SK-N-SH (cell line): ENCODE results near the gene PRKCB. TPM values are rescaled to one million over a fixed set of nuclear protein-coding genes. Genes with fewer than 3 reads are reported as not detected.

Experiments
- CTCF ChIA-PET: fragments of 300-600, 350-600 bp; formaldehyde crosslinking; extraction: SDS; loops from one replicate; lab custom pipeline; 2021; lab: Yijun Ruan, JAX
- POLR2A ChIA-PET: fragments of 350-600 bp; sonication (Branson Sonifier 250); formaldehyde crosslinking; extraction: SDS; loops from one replicate; lab custom pipeline; 2020; ENCODE audit warnings: antibody characterized with exemption, inconsistent platforms; lab: Yijun Ruan, JAX
- DNase-seq: peaks from one replicate; pipeline ENCODE4 v3.0.0; 2012
- H2AFZ ChIP-seq: fragments of 200-600 bp; sonication (generic); 2 replicates; pipeline ENCODE4 v1.8.1; 2016; ENCODE audit warnings: antibody characterized with exemption, mild to moderate bottlenecking, low read depth
- H3F3A ChIP-seq: fragments of 200-600 bp; sonication (generic); replicated peaks from 2 replicates; pipeline ENCODE3; 2016; ENCODE audit warnings: antibody characterized with exemption, mild to moderate bottlenecking; ENCODE audit not compliant: insufficient read depth
- H3K27ac ChIP-seq, 2 experiments: fragments of 200-500 bp in 1 of 2; fragments of 200-600 bp in 1 of 2; sonication (Bioruptor generic) in 1 of 2; sonication (generic), shearing (Covaris generic) in 1 of 2; 2 replicates each; pipeline versions ENCODE4 v1.5.1 to v1.6.1; 2014 to 2016; ENCODE audit warnings: low read depth in 2 of 2, inconsistent platforms in 1 of 2, low read length in 1 of 2, mild to moderate bottlenecking in 1 of 2, mixed read lengths in 1 of 2
- H3K27me3 ChIP-seq: fragments of 200-600 bp; sonication (generic), shearing (Covaris generic); 2 replicates; pipeline ENCODE4 v1.6.1; 2016; ENCODE audit warnings: mixed run types; ENCODE audit not compliant: insufficient read depth
- H3K36me3 ChIP-seq, 2 experiments: fragments of 200-500 bp in 1 of 2; fragments of 200-600 bp in 1 of 2; sonication (Bioruptor generic) in 1 of 2; sonication (generic) in 1 of 2; replicated peaks in 1 of 2; 2 replicates each; pipeline versions ENCODE3 to v1.5.1; 2014 to 2016; ENCODE audit warnings: low read length in 1 of 2, mild to moderate bottlenecking in 1 of 2; ENCODE audit not compliant: insufficient read depth in 2 of 2, control insufficient read depth in 1 of 2
- H3K4me1 ChIP-seq, 2 experiments: fragments of 200-500 bp in 1 of 2; fragments of 200-600 bp in 1 of 2; sonication (Bioruptor generic) in 1 of 2; sonication (generic), shearing (Covaris generic) in 1 of 2; 2 replicates each; pipeline versions ENCODE4 v1.5.1 to v1.6.1; 2014 to 2016; ENCODE audit warnings: low read depth in 1 of 2, low read length in 1 of 2, mixed run types in 1 of 2; ENCODE audit not compliant: insufficient read depth in 2 of 2, control insufficient read depth in 1 of 2
- H3K4me2 ChIP-seq: fragments of 200-600 bp; sonication (generic), shearing (Covaris generic); 2 replicates; pipeline ENCODE4 v1.6.1; 2017; ENCODE audit warnings: mixed run types
- H3K4me3 ChIP-seq, 2 experiments: fragments of 200-500 bp in 1 of 2; fragments of 200-600 bp in 1 of 2; sonication (Bioruptor generic) in 1 of 2; sonication (generic), shearing (Covaris generic) in 1 of 2; 2 replicates each; pipeline versions ENCODE4 v1.5.1 to v1.8.1; 2014 to 2016; ENCODE audit warnings: low read depth in 2 of 2, inconsistent platforms in 1 of 2, low read length in 1 of 2, mild to moderate bottlenecking in 1 of 2, mixed read lengths in 1 of 2, moderate library complexity in 1 of 2
- H3K79me2 ChIP-seq: fragments of 200-600 bp; sonication (generic); 2 replicates; pipeline ENCODE4 v1.8.1; 2017; ENCODE audit warnings: mild to moderate bottlenecking; ENCODE audit not compliant: insufficient read depth
- H3K9ac ChIP-seq: fragments of 200-600 bp; sonication (generic); 2 replicates; pipeline ENCODE4 v1.6.1; 2017; ENCODE audit warnings: mixed run types
- H3K9me2 ChIP-seq: fragments of 200-600 bp; sonication (generic); 2 replicates; pipeline ENCODE4 v1.6.1; 2017; ENCODE audit warnings: mixed run types
- H3K9me3 ChIP-seq: fragments of 200-600 bp; sonication (generic); 2 replicates; pipeline ENCODE4 v1.6.1; 2017; ENCODE audit warnings: mixed run types, mild to moderate bottlenecking, moderate library complexity
- H4K20me1 ChIP-seq: fragments of 200-600 bp; sonication (generic); 2 replicates; pipeline ENCODE4 v1.6.1; 2017; ENCODE audit warnings: mild to moderate bottlenecking, mixed run types; ENCODE audit not compliant: insufficient read depth
- CTCF ChIP-seq: fragments of 200-600 bp; sonication (generic); IDR thresholded peaks from 2 replicates; pipeline ENCODE4 v1.6.1; 2017; ENCODE audit warnings: antibody characterized with exemption, mild to moderate bottlenecking, moderate library complexity
- ELF1 ChIP-seq: IDR thresholded peaks from 2 replicates; pipeline ENCODE4 v1.4.0; 2012
- EZH2phosphoT487 ChIP-seq: fragments of 200-600 bp; sonication (generic); IDR thresholded peaks from 2 replicates; pipeline ENCODE4 v1.6.1; 2017; ENCODE audit warnings: low read depth, mixed run types, mild to moderate bottlenecking, antibody characterized with exemption, moderate library complexity, borderline replicate concordance
- FOSL2 ChIP-seq: IDR thresholded peaks from 2 replicates; pipeline ENCODE4 v1.4.0; 2012; ENCODE audit warnings: low read depth, mild to moderate bottlenecking, moderate library complexity, borderline replicate concordance
- FOXJ3 ChIP-seq: sonication (generic); formaldehyde crosslinking; IDR thresholded peaks from 2 replicates; pipeline ENCODE4 v1.5.1; 2020; ENCODE audit warnings: mild to moderate bottlenecking, missing genetic modification reagents
- FOXM1 ChIP-seq: IDR thresholded peaks from 2 replicates; pipeline ENCODE4 v1.4.0; 2012; ENCODE audit warnings: low read depth, mild to moderate bottlenecking
- GATA2 ChIP-seq: sonication (generic); formaldehyde crosslinking; IDR thresholded peaks from 2 replicates; pipeline ENCODE4 v1.5.0; 2020; ENCODE audit warnings: mild to moderate bottlenecking, missing genetic modification reagents
- JUND ChIP-seq: IDR thresholded peaks from 2 replicates; pipeline ENCODE4 v1.4.0; 2012
- MEF2A ChIP-seq: IDR thresholded peaks from 2 replicates; pipeline ENCODE4 v1.4.0; 2012; ENCODE audit warnings: low read depth, borderline replicate concordance
- NFIC ChIP-seq: IDR thresholded peaks from 2 replicates; pipeline ENCODE4 v1.4.0; 2012; ENCODE audit warnings: borderline replicate concordance
- NRF1 ChIP-seq: IDR thresholded peaks from 2 replicates; pipeline ENCODE4 v1.6.1; 2012; ENCODE audit warnings: low read depth, mild to moderate bottlenecking, low read length
- POLR2AphosphoS5 ChIP-seq: IDR thresholded peaks from 2 replicates; pipeline ENCODE4 v1.6.1; 2012; ENCODE audit warnings: low read depth, low read length
- RCOR1 ChIP-seq: fragments of 150-350 bp; IDR thresholded peaks from 2 replicates; pipeline ENCODE4 v1.6.1; 2017; ENCODE audit warnings: antibody characterized with exemption, low read length
- RFX5 ChIP-seq: IDR thresholded peaks from 2 replicates; pipeline ENCODE4 v1.6.1; 2012; ENCODE audit warnings: mild to moderate bottlenecking, improper control_type of control experiment, low read length
- SIN3A ChIP-seq: IDR thresholded peaks from 2 replicates; pipeline ENCODE4 v1.6.1; 2012; ENCODE audit warnings: low read depth, mild to moderate bottlenecking, low read length, moderate library complexity, borderline replicate concordance
- SMC3 ChIP-seq: IDR thresholded peaks from 2 replicates; pipeline ENCODE4 v1.6.1; 2012; ENCODE audit warnings: low read depth, low read length, improper control_type of control experiment
- TAF1 ChIP-seq: IDR thresholded peaks from 2 replicates; pipeline ENCODE4 v1.6.1; 2012; ENCODE audit warnings: low read depth, mild to moderate bottlenecking, low read length, moderate library complexity, borderline replicate concordance
- TEAD4 ChIP-seq: IDR thresholded peaks from 2 replicates; pipeline ENCODE4 v1.4.0; 2012; ENCODE audit warnings: mild to moderate bottlenecking, borderline replicate concordance; ENCODE audit not compliant: insufficient read depth
- USF1 ChIP-seq: IDR thresholded peaks from 2 replicates; pipeline ENCODE4 v1.4.0; 2012; ENCODE audit warnings: low read depth, borderline replicate concordance
- USF2 ChIP-seq: fragments of 150-350 bp; IDR thresholded peaks from 2 replicates; pipeline ENCODE4 v1.6.1; 2017; ENCODE audit warnings: antibody characterized with exemption, low read length, low read depth, borderline replicate concordance
- YY1 ChIP-seq: IDR thresholded peaks from 2 replicates; pipeline ENCODE4 v1.4.0; 2012; ENCODE audit warnings: low read depth, mild to moderate bottlenecking
- WGBS: methylation state at CpG from one replicate; pipeline ENCODE4 v1.1.6; 2017; ENCODE audit warnings: low lambda C conversion rate; 5-methylcytosine and 5-hydroxymethylcytosine counted together
- polyA plus RNA-seq, 3 experiments: library from polyadenylated mRNA; depleted of rRNA; stranded (reverse); fragments of >200 nt; gene quantifications; 2 replicates each; pipeline ENCODE4 v1.2.3, GENCODE V29; 2012
- TF ChIP-seq, protein P1 (sequence below): IDR thresholded peaks from 2 replicates; pipeline ENCODE4 v1.4.0; 2012; ENCODE audit warnings: low read depth

The PRKCB gene
- polyA plus RNA-seq, 1 of the 3 experiments (the other 2 are of a cell fraction), result 0.12 TPM

DNA sequence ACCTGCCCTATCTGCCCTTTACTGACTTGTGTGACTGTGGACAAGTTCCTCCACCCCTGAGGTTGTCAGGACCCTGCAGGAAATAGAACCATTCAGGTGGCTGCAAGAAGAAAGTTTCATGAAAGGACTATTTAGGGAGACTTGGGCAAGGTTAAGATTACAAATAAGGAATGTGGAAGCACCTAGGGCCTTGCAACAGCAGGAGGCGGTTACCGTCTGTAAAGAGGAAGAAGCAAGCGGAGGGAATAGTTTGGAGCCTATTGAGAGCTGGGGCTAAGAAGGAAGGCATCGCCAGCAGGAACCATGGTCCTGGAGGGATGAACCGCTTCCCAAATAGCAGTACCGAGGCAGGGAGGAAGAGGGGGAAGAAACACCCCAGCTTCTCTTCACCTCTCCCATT lies 132.4 kb downstream of the PRKCB start:
- H3F3A ChIP-seq, result no peaks in the 10 kb centered on the region
- H3K4me3 ChIP-seq, result no peak overlapping the region
- no peaks in the 10 kb centered on the region for H4K20me1 ChIP-seq
- POLR2A ChIA-PET, result interaction anchor here (0.5 kb wide), 1 partner anchor 14 kb away, joined by 3 read pairs; no protein-coding TSS in a partner anchor
- no peak overlapping the region for H2AFZ ChIP-seq
- no peaks in the 10 kb centered on the region for H3K27me3 ChIP-seq
- H3K4me1 ChIP-seq, result no peaks in the 10 kb centered on the region; a peak in 1 of 4 replicates
- H3K79me2 ChIP-seq, result no peaks in the 10 kb centered on the region
- H3K4me2 ChIP-seq, result no peak overlapping the region
- DNase-seq, result no peak
- H3K27ac ChIP-seq, result no peak overlapping the region
- H3K9ac ChIP-seq, result no peak overlapping the region
- no peaks in the 10 kb centered on the region for H3K9me3 ChIP-seq
- TF ChIP-seq CTCF (no peak), POLR2AphosphoS5 (no peak), MEF2A (no peak), JUND (no peak), USF2 (no peak)
- no peaks in the 10 kb centered on the region for H3K9me2 ChIP-seq
- H3K36me3 ChIP-seq, result no peaks in the 10 kb centered on the region
- CTCF ChIA-PET, result interaction anchor here (1.7 kb wide), 1 partner anchor 42 kb away, joined by 8 read pairs; no protein-coding TSS in a partner anchor
- 56% methylated on average over 6 of the region's 6 CpGs for WGBS

DNA sequence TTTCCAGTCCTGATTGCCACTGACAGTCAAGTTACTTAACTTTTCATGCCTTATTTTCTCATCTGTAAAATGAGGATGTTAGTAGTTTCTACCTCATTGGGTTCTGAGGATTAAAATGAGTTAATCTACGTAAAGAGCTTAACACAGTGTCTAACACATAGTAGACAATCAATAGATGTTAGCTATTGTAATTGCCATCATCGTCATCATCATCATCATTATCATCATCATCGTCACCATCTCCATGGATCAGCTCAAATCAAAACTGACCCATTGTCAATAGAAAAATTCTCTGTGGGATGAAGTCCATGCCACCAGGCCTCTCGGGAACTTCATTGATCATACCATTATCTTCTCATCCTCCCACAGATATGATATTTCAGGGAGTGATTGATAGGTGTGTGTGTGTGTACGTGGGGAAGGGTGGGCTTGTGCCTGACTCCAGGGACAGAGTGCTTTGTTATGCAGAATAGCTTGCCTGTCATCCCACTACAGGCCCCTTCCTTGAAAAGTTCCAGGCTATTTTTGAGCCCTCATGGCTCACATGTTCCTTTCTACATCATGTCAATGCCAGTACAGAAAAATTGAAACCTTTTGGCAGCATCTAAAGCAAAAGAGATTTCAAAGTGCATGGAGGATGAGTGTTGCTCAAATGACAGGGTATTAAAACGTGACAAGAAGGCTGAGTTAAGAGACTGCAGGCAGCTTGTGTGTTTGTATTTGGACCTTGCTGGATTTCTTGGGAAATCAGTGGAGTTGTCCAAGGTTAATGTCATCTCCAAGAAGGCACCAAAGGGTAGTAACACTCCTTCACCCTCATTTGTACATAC lies 133.9 kb downstream of the PRKCB start:
- WGBS, result 10% methylated on average over 6 of the region's 6 CpGs
- no peaks in the 10 kb centered on the region for H3K9me3 ChIP-seq
- H3K27ac ChIP-seq, result no peak overlapping the region
- no peaks in the 10 kb centered on the region for H3K9me2 ChIP-seq
- H3K4me3 ChIP-seq, result no peak overlapping the region
- H4K20me1 ChIP-seq, result no peaks in the 10 kb centered on the region
- no peaks in the 10 kb centered on the region for H3F3A ChIP-seq
- DNase-seq, result no peak
- TF ChIP-seq USF1 (no peak), YY1 (no peak), FOXJ3 (CRISPR knock-in tag) (no peak), NFIC (no peak), EZH2phosphoT487 (no peak), GATA2 (CRISPR knock-in tag) (no peak), USF2 (no peak), TEAD4 (no peak), JUND (no peak), RCOR1 (no peak), ELF1 (no peak), SIN3A (no peak), TAF1 (no peak), SMC3 (no peak), NRF1 (no peak), FOSL2 (no peak), RFX5 (no peak), FOXM1 (no peak), POLR2AphosphoS5 (no peak)
- TF ChIP-seq, protein P1, sequence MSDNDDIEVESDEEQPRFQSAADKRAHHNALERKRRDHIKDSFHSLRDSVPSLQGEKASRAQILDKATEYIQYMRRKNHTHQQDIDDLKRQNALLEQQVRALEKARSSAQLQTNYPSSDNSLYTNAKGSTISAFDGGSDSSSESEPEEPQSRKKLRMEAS, result no peak
- TF ChIP-seq, all 33 proteins: peak for 0
- CTCF ChIA-PET, result interaction anchor here (1.6 to 1.7 kb wide), 2 partner anchors 40 kb away, joined by 4 to 8 read pairs; no protein-coding TSS in a partner anchor
- Histone ChIP-seq H3K4me1 (no peaks in the 10 kb centered on the region; a peak in 1 of 4 replicates), H3K36me3 (no peaks in the 10 kb centered on the region), H3K27me3 (no peaks in the 10 kb centered on the region), H3K4me2 (no peak overlapping the region), H3K79me2 (no peaks in the 10 kb centered on the region), H3K9ac (no peak overlapping the region), H2AFZ (no peak overlapping the region)
- POLR2A ChIA-PET, result no interaction called here
